Hippocampal formation (tissue), 2 donors: Measurements from ENCODE around the gene DIP2A.

ENCODE experiments used
- DNase-seq, 2 donors: peaks; one replicate each; lab custom pipeline; 2025; lab: John Stamatoyannopoulos, UW

The DIP2A gene

DNA sequence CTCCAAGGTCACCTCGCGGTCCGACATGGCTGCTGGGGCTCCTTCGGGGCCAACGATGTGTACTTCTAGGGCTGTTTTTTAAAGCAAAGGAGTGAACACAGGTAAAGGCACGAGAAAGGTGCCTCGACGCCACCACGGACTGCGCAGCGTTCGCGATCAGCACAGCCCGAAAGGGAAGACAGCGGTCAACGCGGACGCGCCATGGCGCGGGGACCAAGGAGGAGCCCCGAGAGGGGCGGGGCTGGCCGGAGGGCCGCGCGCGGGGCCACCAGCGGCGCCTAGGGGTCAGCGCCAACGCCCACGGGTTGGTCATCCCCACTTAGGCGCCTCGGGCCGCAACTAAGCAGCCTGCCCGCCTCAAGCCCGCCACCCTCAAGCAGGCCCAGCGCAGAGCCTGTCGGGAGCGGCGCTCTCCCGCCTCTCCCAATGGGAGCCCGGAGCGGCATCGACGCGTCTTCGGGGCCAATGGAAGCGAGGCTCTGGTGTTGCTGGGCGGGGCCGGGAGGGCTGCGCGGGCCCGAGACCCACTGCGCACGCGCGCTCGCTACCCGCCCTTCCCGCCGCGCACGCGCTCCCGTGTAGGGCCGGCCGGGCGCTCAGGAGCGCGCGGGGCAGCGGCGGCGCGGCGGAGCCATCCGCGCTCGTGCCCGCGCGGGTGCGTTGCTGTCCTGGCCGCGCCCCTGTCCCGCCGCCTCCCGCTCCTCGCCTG lies at the start of gene DIP2A:
Gene DIP2A (plus strand): TSS at position 577 of the 709 bp plus-strand sequence. CDS start 241 bp downstream, outside the sequence.
- peak; percentile 94 to 97 for DNase-seq

DNA sequence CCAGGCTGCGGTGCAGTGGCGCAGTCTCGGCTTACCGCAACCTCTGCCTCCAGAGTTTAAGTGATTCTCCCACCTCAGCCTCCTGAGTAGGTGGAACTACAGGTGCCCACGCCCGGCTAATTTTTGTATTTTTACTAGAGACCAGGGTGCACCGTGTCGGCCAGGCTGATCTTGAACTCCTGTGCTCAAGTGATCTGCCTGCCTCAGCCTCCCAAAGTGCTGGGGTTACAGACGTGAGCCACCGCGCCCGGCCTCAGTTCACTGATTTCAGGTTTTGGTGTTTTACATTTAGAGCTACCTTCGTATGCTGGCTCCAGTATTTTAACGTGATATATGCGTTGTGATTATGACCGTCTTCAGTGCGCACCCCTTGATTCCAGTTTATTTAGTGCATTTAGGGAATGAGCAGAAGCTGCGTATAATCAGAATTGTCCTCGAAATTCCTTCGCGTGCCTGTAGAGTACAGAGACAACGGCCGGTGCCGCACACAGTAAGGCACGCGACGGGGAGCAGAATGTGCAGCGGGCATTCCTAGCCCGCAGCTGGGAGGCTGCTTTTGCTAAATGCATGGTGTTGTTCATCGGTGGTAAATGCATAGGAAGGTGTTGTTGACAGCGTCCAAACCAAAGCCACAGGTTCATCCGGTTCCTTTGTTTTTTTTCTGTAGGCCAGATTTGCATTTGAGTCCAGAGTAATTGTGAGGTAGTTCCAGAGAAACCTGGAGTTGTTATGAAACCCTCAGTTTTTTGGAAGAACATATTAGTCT lies 48.9 kb upstream of the DIP2A start:
- DNase-seq, result no peak

GRCh38 chr21:46410516-46410915 lies 48.2 kb upstream of the DIP2A start:
- no peak for DNase-seq

DNA sequence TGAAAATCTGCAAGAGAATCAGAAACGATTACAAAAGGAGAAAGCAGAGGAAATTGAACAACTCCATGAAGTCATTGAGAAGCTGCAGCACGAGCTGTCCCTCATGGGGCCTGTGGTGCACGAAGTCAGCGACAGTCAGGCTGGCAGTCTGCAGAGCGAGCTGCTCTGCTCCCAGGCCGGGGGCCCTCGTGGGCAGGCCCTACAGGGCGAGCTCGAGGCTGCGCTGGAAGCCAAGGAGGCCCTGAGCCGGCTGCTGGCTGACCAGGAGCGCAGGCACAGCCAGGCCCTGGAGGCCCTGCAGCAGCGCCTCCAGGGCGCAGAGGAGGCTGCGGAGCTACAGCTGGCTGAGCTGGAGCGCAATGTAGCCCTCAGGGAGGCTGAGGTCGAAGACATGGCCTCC lies 47.5 kb upstream of the DIP2A start:
- DNase-seq, result no peak

GRCh38 chr21:46411691-46412090 lies 47.0 kb upstream of the DIP2A start:
- DNase-seq, result no peak

DNA sequence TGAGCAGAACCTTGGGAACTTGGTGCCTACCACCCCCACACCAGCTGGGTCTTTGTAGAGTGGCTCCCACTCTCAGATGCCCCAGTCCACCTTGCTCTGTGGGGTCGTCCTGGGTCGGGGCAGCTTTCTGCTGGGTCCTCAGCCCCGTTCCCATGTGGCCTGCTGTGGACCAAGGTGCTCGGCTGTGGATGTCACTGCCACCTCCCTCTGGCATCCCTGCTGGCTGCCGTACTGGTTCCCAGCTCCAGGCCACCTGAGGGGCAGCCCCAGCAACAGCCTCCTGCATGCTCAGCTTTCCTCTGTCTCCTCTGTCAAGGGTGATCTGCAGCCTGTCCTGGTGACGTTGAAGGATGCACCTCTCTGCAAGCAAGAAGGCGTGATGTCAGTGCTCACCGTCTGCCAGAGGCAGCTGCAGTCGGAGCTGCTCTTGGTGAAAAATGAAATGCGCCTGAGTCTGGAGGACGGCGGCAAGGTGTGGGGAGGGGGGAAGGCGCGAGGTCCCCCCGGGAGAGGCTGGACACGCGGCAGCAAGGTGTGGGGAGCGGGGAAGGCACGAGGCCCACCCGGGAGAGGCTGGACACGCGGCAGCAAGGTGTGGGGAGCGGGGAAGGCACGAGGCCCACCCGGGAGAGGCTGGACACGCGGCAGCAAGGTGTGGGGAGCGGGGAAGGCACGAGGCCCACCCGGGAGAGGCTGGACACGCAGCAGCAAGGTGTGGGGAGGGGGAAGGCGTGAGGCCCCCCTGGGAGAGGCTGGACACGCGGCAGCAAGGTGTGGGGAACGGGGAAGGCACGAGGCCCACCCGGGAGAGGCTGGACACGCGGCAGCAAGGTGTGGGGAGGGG lies 45.9 kb upstream of the DIP2A start:
- DNase-seq, result no peak

DNA sequence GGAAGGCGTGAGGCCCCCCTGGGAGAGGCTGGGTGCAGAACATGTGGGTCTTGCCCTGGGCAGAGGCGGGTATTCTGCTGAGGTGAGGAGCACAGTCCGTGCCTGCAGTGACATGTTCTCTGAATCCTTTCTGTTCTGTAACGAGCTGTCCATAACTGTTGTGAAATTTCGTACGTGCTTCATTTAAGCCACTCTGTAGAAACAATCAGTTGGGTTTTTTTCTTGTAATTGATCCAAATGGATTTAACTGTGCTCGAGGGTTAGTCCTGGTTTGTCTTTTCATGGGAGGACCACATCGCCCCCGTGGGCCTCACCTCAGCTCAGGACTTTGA lies 45.4 kb upstream of the DIP2A start:
- DNase-seq, result no peak

DNA sequence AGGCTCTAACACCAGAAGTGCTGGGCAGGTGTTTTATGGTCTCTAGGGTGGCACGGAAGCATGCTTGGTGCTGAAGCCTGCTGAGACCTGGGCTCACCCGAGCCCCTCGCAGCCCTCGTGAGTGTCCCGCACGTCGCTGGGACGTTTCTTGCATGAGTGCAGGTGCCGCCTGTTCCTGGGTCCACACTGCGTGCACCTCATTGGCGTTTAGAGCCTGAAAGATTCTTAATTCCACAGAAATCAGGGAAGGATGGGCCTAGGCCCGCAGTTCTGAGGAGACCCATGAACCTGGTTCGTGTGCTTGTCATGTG lies 43.8 kb upstream of the DIP2A start:
- DNase-seq, result no peak

- no peak for DNase-seq
Measured at GRCh38 chr21:46416551-46416950, 42.1 kb upstream of the DIP2A start.

- no peak for DNase-seq
Measured at GRCh38 chr21:46418265-46418946, 40.3 kb upstream of the DIP2A start.

DNA sequence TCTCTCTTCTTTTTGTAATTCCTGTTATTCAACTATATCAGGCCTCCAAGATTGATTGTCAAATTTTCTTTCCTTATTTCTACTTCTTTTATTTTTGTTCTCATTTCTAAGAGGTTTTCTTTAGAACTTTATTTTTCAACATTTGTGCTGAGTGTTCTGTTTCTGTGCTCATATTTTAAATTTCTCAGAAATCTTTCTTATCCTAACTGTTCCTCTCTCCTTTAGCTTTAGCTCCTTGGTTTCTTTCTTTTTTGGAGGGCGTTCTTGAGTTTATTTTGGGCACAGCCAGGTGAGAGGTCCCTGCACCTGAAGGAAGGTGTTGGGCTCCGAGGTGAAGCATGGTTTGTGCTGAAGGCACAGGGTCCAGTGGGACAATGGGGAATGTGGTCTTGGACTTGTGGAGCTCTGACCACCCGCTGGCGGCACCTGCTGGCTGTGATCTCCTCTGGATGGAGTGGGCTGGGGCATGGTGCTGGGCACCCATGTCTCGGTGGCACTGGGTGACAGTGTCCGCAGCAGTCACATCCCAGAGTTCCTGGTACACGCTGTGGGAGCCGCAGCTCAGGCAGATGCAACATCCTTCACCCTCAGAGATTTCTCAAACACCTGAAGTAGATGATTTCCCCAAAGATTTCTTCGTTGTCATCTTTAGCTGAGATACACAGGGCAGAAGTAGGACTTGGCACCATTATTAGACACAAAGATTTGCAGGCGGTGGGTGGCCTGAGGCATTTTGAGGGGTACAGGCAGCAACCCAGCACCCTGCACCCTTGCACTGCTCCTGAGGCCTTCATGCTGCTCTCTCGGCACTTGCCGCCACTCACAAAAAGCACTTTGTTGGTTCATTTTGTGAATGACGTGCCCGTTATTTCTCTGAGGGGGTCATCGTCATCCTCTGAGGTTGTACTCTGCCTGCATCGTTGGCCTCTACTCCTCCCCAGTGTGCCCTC lies 38.2 kb upstream of the DIP2A start:
- DNase-seq, result no peak

DNA sequence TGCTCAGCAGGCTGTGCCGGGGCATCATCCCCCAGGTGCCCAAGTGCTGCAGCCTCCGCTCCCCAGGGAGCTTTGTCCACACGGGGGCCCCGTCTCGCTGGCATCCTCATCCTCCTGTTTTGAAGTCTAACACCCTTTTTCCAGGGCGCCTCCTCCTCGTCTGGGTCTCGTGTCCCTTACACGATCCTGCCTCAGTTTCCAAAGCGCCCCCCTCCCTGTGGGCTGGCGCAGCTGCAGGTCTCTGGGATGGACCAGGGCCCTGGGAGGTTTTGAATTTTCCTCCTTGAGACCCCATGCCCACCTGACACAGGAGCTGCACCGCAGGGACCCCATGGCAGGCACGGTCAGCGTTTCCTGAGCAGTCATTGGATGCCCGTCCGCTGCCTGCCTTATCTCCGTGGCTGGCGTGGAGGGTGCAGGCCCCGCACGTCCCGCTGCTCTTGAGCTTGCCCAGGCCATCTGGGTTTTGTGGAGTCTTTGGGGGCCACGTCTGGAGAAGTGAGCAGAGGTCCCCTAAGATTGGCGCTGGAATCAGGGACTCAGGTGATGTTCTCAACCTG lies 37.4 kb upstream of the DIP2A start:
- no peak for DNase-seq

GRCh38 chr21:46421756-46422555 lies 36.7 kb upstream of the DIP2A start:
- no peak for DNase-seq

DNA sequence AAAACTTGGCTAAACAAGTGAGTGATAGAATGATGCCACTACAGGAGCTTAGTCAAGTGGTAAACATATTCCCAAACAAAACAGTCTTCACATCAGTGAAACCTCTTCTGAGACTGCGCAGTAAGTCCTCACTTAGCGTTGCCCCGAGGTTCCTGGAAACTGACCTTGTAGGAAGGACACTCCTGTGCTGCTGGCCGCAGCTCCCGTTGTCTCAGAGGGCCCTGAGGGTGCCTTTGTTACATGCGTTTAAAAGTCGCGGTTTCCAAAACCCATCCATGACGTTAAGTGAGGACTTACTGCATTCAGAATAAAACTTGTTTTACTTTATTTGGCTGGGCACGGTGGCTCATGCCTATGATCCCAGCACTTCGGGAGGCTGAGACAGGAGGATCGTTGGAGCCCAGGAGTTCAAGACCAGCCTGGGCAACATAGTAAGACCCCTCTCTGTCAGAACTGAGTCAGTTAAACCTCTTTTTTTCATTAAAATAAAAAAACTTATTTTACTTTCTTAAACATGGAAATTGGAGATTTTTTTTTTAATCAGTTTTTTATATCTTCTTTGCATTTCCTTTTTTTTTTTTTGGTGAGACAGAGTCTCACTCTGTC lies 36.0 kb upstream of the DIP2A start:
- no peak for DNase-seq

DNA sequence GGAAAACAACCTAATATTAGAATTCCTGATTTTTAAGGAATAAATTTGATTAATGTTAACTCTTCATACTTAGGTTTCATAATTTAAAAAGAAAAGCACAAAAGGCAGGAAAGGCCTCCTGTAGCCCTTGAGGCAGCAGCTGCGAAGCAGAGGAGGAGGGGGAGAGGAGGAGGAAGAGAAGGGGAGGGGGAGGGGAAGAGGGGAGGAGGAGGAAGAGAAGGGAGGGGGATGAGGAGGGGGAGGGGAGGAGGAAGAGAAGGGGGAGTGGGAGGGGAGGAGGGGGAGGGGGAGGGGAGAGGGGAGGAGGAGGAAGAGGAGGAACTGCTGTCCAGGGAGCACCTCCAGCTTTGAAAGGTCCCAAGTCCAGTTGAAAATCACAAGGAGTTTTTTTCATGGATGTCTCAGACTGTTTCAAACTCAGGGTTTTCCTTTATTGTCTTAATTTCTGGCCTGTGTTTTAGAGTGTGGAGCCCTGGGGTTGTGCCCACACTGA lies 35.1 kb upstream of the DIP2A start:
- no peak for DNase-seq

DNA sequence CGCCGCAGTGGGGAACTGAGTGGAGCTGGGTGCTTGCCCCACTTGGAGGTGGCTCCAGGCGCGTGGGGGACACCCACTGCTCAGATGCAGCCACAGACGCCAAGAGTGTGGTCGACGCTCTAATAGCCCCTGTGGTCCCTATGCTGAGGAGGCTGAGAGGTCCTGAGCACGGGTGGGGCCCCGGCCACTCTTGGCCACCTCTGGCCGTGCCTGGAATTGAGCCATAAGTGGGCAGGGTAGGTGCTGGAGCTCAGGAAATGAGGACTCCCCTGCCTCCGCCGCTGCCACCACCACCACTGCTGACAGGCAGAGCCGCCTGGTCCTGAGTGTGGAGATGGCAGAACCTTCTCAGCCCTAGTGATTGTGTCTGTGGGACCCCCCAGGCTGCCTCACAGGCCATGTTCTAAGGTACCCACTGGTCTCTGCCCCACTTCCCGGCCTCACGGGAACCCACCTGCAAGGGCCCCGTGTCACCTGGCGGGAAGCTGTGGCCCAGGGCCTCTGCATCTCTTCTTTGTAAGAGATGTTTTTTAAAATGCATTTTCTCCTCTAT lies 34.6 kb upstream of the DIP2A start:
- DNase-seq, result no peak

GRCh38 chr21:46424621-46425020 lies 34.1 kb upstream of the DIP2A start:
- DNase-seq, result no peak

GRCh38 chr21:46425041-46425440 lies 33.6 kb upstream of the DIP2A start:
- no peak for DNase-seq

DNA sequence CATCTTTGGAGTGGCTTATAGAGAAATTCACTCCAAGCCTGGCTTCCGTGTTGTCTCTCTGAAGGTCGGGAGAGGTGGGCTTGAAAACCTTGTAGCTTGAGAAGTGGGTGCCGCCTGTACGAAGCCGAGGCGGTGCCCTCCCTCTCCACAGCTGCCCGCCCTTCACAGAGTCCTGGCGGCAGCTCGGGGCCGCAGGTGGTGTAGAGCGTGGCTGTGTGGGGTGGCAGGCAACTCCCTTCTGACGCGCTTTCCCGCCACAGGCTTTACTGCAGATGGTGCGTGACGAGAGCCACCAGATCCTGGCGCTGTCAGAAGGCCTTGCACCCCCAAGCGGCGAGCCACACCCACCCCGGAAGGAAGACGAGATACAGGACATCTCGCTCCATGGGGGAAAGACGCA lies 33.1 kb upstream of the DIP2A start:
- no peak for DNase-seq
